COLO668 (cell line): ENCODE measurements around the gene HECTD3.

Experiments
- DNase-seq: peaks from one replicate; lab custom pipeline; 2025; ENCODE audit not compliant: unreplicated experiment; lab: John Stamatoyannopoulos, UW

The HECTD3 gene

GRCh38 chr1:45010855-45011811 is at the start of gene HECTD3:
Gene HECTD3, minus strand, starts transcription at chr1:45011324. Its CDS starts 67 bp downstream, at chr1:45011257.
- peak; percentile 92 for DNase-seq

GRCh38 chr1:45059829-45060228 is 48.7 kb upstream of the HECTD3 start:
- DNase-seq = no peak

- no peak for DNase-seq
These were observed 46.4 kb upstream of the HECTD3 start for GRCh38 chr1:45057542-45057941.

- no peak for DNase-seq
These were observed 40.1 kb upstream of the HECTD3 start for GRCh38 chr1:45051005-45051772.

GRCh38 chr1:45047032-45047431 is 35.9 kb upstream of the HECTD3 start:
- DNase-seq = no peak

GRCh38 chr1:45044916-45045315 is 33.8 kb upstream of the HECTD3 start:
- DNase-seq = no peak

GRCh38 chr1:45043094-45043493 is 32.0 kb upstream of the HECTD3 start:
- no peak for DNase-seq

GRCh38 chr1:45040297-45040696 is 29.2 kb upstream of the HECTD3 start:
- DNase-seq = no peak

GRCh38 chr1:45038661-45039364 is 27.7 kb upstream of the HECTD3 start:
- no peak for DNase-seq

- DNase-seq = no peak
These were observed 27.1 kb upstream of the HECTD3 start for GRCh38 chr1:45038240-45038639.

- no peak for DNase-seq
These were observed 26.3 kb upstream of the HECTD3 start for GRCh38 chr1:45037456-45037855.

- no peak for DNase-seq
These were observed 24.6 kb upstream of the HECTD3 start for GRCh38 chr1:45035631-45036301.

GRCh38 chr1:45033356-45033755 is 22.2 kb upstream of the HECTD3 start:
- no peak for DNase-seq

GRCh38 chr1:45032837-45033236 is 21.7 kb upstream of the HECTD3 start:
- no peak for DNase-seq

GRCh38 chr1:45026446-45026845 is 15.3 kb upstream of the HECTD3 start:
- DNase-seq = no peak

GRCh38 chr1:45023663-45024062 is 12.5 kb upstream of the HECTD3 start:
- DNase-seq = no peak

GRCh38 chr1:45018599-45019230 is 7.6 kb upstream of the HECTD3 start:
- DNase-seq = peak; percentile 73

GRCh38 chr1:45016767-45017166 is 5.6 kb upstream of the HECTD3 start:
- DNase-seq = no peak

GRCh38 chr1:45016090-45016697 is 5.1 kb upstream of the HECTD3 start:
- DNase-seq = no peak

GRCh38 chr1:45015683-45016082 is 4.6 kb upstream of the HECTD3 start:
- DNase-seq = no peak
